Gastrocnemius medialis (tissue), 4 donors: ENCODE results near the gene AUTS2.

Experiments used
- POLR2A ChIP-seq, 2 donors: fragments of 450-650 bp; IDR thresholded peaks; one replicate each; pipeline ENCODE4 v1.6.1; 2017; ENCODE audit warnings: antibody characterized with exemption in 2 of 2, mild to moderate bottlenecking in 2 of 2, moderate library complexity in 2 of 2
- TF ChIP-seq, protein P1 (sequence below), 5 experiments: fragments of 450-650 bp in 3 of 5; fragments of 200-600 bp in 2 of 5; sonication (generic) in 2 of 5; IDR thresholded peaks in 4 of 5; conservative IDR thresholded peaks in 1 of 5; 1 replicate in 4 of 5; 2 replicates in 1 of 5; pipeline ENCODE4 v1.5.1; 2016 to 2019; ENCODE audit warnings: antibody characterized with exemption in 5 of 5, mild to moderate bottlenecking in 3 of 5, moderate library complexity in 3 of 5

DNA sequence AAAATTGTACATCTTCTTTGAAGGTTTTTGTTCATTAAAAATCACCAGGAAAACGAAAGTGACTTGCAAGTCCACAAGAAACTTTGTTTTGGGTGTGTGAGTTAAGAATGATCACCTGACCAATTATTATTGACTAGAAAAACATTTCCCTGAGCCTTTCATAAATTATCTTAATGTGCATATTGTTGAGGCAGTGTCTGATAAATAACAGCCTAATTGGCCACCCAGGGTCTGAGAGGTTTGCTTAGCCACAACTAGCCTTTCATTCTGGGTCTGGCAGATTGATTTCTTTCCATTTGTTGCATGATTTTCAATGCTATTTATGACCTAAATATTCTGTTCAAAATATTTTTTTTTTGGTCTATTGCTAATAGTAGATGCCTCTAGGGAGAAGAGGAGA is 152.8 kb downstream of the AUTS2 start:
- TF ChIP-seq, protein P1, sequence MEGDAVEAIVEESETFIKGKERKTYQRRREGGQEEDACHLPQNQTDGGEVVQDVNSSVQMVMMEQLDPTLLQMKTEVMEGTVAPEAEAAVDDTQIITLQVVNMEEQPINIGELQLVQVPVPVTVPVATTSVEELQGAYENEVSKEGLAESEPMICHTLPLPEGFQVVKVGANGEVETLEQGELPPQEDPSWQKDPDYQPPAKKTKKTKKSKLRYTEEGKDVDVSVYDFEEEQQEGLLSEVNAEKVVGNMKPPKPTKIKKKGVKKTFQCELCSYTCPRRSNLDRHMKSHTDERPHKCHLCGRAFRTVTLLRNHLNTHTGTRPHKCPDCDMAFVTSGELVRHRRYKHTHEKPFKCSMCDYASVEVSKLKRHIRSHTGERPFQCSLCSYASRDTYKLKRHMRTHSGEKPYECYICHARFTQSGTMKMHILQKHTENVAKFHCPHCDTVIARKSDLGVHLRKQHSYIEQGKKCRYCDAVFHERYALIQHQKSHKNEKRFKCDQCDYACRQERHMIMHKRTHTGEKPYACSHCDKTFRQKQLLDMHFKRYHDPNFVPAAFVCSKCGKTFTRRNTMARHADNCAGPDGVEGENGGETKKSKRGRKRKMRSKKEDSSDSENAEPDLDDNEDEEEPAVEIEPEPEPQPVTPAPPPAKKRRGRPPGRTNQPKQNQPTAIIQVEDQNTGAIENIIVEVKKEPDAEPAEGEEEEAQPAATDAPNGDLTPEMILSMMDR (IDR thresholded peaks at IDR 0.05 in 4 of 5, conservative IDR thresholded peaks at IDR 0.05 in 1 of 5): no peak
- no peak for TF ChIP-seq POLR2A (IDR thresholded peaks at IDR 0.05)
